ENCODE results near the gene YY1AP1. TPM values are rescaled to one million over a fixed set of nuclear protein-coding genes. Genes with fewer than 3 reads are reported as not detected.
"Not testable (repeated sequence)": the region's sequence is repeated elsewhere in the genome, so short reads cannot be mapped to it uniquely, and the experiment has no call there.

YY1AP1 gene
- total and polyA plus RNA-seq, 2 experiments from 2014 or later = 28.1 to 50.1 TPM

GRCh38 chr1:155691992-155692528 lies 3.5 kb upstream of the YY1AP1 start:
- no peaks in the 10 kb centered on the region for H3K27me3 ChIP-seq (replicated peaks; ENCODE audit: insufficient read depth)
- no peak overlapping the region for H3K4me3 ChIP-seq
- no peak overlapping the region for H2AFZ ChIP-seq
- H3K4me2 ChIP-seq (ENCODE audit: unreplicated experiment) = no peak overlapping the region
- no peak overlapping the region for H3K27ac ChIP-seq
- WGBS, 2 experiments (ENCODE audit: low coverage in 1 of 2, low lambda C conversion rate in 2 of 2, missing lambda C conversion rate in 2 of 2) = 98 to 99% methylated on average over 8 of the region's 8 CpGs
- TF ChIP-seq EZH2 (IDR thresholded peaks at IDR 0.05; ENCODE audit: insufficient read depth, poor library complexity, severe bottlenecking) (no peak), EZH2phosphoT487 (IDR thresholded peaks at IDR 0.05; ENCODE audit: insufficient read depth, low read depth) (no peak)
- no peaks in the 10 kb centered on the region for H3K9me2 ChIP-seq (ENCODE audit: insufficient read depth)
- DNase-seq = no peak
- H3K9me3 ChIP-seq (ENCODE audit: low read depth) = no peaks in the 10 kb centered on the region
- peaks cover 14% of the 10 kb centered on the region for H3K4me1 ChIP-seq (ENCODE audit: insufficient read depth)
- no peaks in the 10 kb centered on the region; the same call in 1 of the 2 replicates for H4K20me1 ChIP-seq (ENCODE audit: insufficient read depth)
- H3K36me3 ChIP-seq (ENCODE audit: low read depth) = peaks cover 12% of the 10 kb centered on the region; the same call in 1 of the 2 replicates
- 0 out of 2 replicates have a peak, but pooled peaks cover 3% of the 10 kb centered on the region for H3F3A ChIP-seq (ENCODE audit: insufficient read depth)
- no peak overlapping the region for H3K9ac ChIP-seq
- in situ Hi-C loops (cut with MboI) = no loop called here
- H3K79me2 ChIP-seq (ENCODE audit: insufficient read depth) = peaks cover 93% of the 10 kb centered on the region

DNA sequence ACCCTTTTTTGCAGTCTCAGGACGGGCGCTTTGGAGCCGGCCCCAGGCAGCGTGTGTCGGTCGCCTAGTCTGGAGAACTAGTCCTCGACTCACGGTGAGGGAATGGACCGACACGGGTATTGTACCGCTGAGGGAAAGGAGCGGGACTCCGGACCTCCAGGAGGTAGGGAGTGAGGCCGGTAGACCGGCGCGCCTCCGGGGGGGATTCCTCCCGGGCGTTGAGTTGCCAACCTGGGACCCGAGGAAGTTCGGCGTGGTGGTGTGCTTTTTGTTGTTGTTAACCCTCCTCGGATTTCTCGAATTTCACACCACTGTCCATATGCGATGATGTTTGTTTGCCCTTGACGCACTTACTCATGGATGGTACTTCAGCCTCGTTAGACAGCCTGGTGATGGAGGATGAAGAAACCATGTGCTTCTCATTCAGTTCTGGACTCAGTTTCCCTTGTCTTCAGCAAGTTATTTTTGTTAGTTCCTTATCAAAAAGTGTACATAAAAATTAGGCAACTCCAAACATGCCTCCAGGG lies 570 bp upstream of the YY1AP1 start, which contains the start of gene DAP3:
Gene DAP3, plus strand, starts transcription at position 11 of the 527 bp plus-strand sequence. CDS start 20,689 bp downstream, outside the sequence.
- Histone ChIP-seq H4K20me1 (ENCODE audit: insufficient read depth) (peaks cover 13% of the 10 kb centered on the region; the same call in 1 of the 2 replicates), H2AFZ (peak within 1 kb of the TSS; percentile 88), H3K4me2 (ENCODE audit: unreplicated experiment) (peak within 1 kb of the TSS; percentile 90), H3K36me3 (ENCODE audit: low read depth) (peaks cover 12% of the 10 kb centered on the region; the same call in 1 of the 2 replicates), H3K9ac (peak within 1 kb of the TSS; percentile 96), H3K27ac (peak within 1 kb of the TSS; percentile 94), H3K79me2 (ENCODE audit: insufficient read depth) (peaks cover 93% of the 10 kb centered on the region), H3K4me1 (ENCODE audit: insufficient read depth) (peaks cover 25% of the 10 kb centered on the region), H3K4me3 (peak within 1 kb of the TSS; percentile 95)
- H3F3A ChIP-seq (ENCODE audit: insufficient read depth); H3K9me2 ChIP-seq (ENCODE audit: insufficient read depth); H3K9me3 ChIP-seq (ENCODE audit: low read depth); in situ Hi-C loops (cut with MboI); H3K27me3 ChIP-seq (replicated peaks; ENCODE audit: insufficient read depth): not testable (repeated sequence)
- 0 to 1% methylated on average over 27 to 28 of the region's 28 CpGs for WGBS, 2 experiments (ENCODE audit: low coverage in 1 of 2, low lambda C conversion rate in 2 of 2, missing lambda C conversion rate in 2 of 2)
- DNase-seq = peak; percentile 92

DNA sequence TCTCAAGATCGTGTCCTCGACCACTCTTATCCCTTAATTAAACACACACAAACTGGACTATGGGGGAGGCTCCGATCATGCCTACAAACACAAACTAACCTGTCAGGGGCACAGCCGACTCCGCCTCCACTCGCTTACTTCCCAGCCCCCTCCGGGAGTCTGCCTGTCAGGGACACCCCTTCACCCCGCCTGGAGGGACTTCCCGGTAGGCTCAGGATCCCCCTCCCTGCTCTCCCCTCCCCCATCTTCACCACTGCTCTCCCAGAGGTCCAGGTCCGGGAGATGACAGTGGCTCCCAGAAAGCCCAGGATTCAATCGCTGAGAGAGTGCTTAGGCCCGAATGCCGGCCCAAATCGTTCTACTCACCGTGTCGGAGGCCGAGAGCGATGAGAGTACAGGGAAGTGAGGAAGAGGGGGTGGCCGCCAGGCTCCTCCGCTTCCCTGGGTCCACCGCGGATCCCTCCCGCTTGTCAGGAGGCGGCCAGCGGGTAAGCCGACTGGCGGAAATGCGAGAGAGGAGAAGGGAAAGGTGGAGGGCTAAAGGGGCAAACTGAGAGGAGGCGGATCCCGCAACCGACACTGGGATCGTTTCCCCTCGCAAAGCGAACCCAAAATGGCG lies 760 bp downstream of the YY1AP1 start:
- H3K4me3 ChIP-seq = peak overlapping the region; percentile 95
- H3K36me3 ChIP-seq (ENCODE audit: low read depth) = peaks cover 12% of the 10 kb centered on the region; the same call in 1 of the 2 replicates
- peaks cover 25% of the 10 kb centered on the region for H3K4me1 ChIP-seq (ENCODE audit: insufficient read depth)
- H3K27me3 ChIP-seq (replicated peaks; ENCODE audit: insufficient read depth); H3K9me2 ChIP-seq (ENCODE audit: insufficient read depth); H3K9me3 ChIP-seq (ENCODE audit: low read depth); in situ Hi-C loops (cut with MboI); DNase-seq; H3F3A ChIP-seq (ENCODE audit: insufficient read depth): not testable (repeated sequence)
- peak overlapping the region; percentile 96 for H3K9ac ChIP-seq
- peaks cover 17% of the 10 kb centered on the region; the same call in 1 of the 2 replicates for H4K20me1 ChIP-seq (ENCODE audit: insufficient read depth)
- peak overlapping the region; percentile 90 for H3K4me2 ChIP-seq (ENCODE audit: unreplicated experiment)
- 0 to 1% methylated on average over 23 to 29 of the region's 35 CpGs for WGBS, 2 experiments (ENCODE audit: low coverage in 1 of 2, low lambda C conversion rate in 2 of 2, missing lambda C conversion rate in 2 of 2)
- peak overlapping the region; percentile 94 for H3K27ac ChIP-seq
- H3K79me2 ChIP-seq (ENCODE audit: insufficient read depth) = peaks cover 93% of the 10 kb centered on the region
- peak overlapping the region; percentile 88 for H2AFZ ChIP-seq

GRCh38 chr1:155681776-155682175 lies 6.8 kb downstream of the YY1AP1 start:
- H3K36me3 ChIP-seq (ENCODE audit: low read depth) = peaks cover 30% of the 10 kb centered on the region

More at GRCh38 chr1:155681776-155682175, 6.8 kb downstream of the YY1AP1 start:
- TF ChIP-seq EZH2phosphoT487 (IDR thresholded peaks at IDR 0.05; ENCODE audit: insufficient read depth, low read depth) = no peak
- TF ChIP-seq EZH2 (IDR thresholded peaks at IDR 0.05; ENCODE audit: insufficient read depth, poor library complexity, severe bottlenecking) = no peak
- H3K9me2 ChIP-seq (ENCODE audit: insufficient read depth) = no peaks in the 10 kb centered on the region
- no peak overlapping the region for H3K9ac ChIP-seq
- H3K4me3 ChIP-seq = no peak overlapping the region
- 0 out of 2 replicates have a peak, but pooled peaks cover 8% of the 10 kb centered on the region for H3F3A ChIP-seq (ENCODE audit: insufficient read depth)
- in situ Hi-C loops (cut with MboI) = no loop called here
- peaks cover 100% of the 10 kb centered on the region for H3K79me2 ChIP-seq (ENCODE audit: insufficient read depth)
- no peaks in the 10 kb centered on the region for H3K27me3 ChIP-seq (replicated peaks; ENCODE audit: insufficient read depth)
- no peak overlapping the region for H3K27ac ChIP-seq
- no peak for DNase-seq
- H4K20me1 ChIP-seq (ENCODE audit: insufficient read depth) = peaks cover 17% of the 10 kb centered on the region; the same call in 1 of the 2 replicates
- 92 to 98% methylated on average over 2 of the region's 2 CpGs for WGBS, 2 experiments (ENCODE audit: low coverage in 1 of 2, low lambda C conversion rate in 2 of 2, missing lambda C conversion rate in 2 of 2)
- no peak overlapping the region for H3K4me2 ChIP-seq (ENCODE audit: unreplicated experiment)
- H2AFZ ChIP-seq = no peak overlapping the region
- peaks cover 11% of the 10 kb centered on the region for H3K4me1 ChIP-seq (ENCODE audit: insufficient read depth)
- no peaks in the 10 kb centered on the region for H3K9me3 ChIP-seq (ENCODE audit: low read depth)
